ENCODE measurements around the gene PDE1C.

Gene PDE1C

DNA sequence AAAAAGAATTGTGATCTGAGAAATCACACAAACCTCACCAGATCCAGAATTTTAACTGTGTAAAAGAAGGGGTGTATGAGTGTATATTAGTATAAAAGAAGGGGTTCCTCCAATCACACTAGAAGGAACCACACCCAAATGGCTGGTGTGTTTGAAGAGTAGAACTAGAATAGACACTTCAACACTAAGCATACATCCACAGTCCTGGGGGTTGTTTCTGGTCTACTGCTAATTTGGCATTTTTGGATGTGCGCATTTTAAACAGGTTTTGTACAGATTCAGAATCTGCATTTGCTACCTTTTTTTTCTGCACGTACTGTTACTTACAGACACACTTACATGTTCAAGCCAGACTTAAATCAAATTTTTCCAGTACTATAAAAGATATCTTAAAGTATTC is 64.6 kb downstream of the PDE1C start:
- DNase-seq (ENCODE audit: low read depth) = no peak
- TF ChIP-seq, protein P1, sequence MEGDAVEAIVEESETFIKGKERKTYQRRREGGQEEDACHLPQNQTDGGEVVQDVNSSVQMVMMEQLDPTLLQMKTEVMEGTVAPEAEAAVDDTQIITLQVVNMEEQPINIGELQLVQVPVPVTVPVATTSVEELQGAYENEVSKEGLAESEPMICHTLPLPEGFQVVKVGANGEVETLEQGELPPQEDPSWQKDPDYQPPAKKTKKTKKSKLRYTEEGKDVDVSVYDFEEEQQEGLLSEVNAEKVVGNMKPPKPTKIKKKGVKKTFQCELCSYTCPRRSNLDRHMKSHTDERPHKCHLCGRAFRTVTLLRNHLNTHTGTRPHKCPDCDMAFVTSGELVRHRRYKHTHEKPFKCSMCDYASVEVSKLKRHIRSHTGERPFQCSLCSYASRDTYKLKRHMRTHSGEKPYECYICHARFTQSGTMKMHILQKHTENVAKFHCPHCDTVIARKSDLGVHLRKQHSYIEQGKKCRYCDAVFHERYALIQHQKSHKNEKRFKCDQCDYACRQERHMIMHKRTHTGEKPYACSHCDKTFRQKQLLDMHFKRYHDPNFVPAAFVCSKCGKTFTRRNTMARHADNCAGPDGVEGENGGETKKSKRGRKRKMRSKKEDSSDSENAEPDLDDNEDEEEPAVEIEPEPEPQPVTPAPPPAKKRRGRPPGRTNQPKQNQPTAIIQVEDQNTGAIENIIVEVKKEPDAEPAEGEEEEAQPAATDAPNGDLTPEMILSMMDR (conservative IDR thresholded peaks at IDR 0.05; ENCODE audit: low read depth, low read length) = no peak
- H3K4me3 ChIP-seq (ENCODE audit: low read depth, low read length) = no peak overlapping the region

DNA sequence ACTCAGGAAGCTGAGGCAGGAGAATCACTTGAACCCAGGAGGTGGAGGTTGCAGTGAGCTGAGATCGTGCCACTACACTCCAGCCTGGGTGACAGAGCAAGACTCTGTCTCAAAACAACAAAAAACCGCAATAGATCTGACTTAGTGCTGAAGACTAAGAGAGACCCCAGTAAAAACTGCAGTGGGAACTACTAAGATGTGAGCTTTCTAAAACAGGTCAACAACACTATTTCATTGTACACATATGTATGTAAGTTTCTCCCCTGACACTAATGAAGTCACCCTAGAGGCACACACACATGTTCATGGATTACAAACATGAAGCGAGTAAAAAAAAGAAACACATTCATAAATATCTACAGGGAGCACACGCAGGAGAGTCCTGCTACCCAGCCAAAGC is 68.3 kb downstream of the PDE1C start:
- TF ChIP-seq, protein P1 (conservative IDR thresholded peaks at IDR 0.05; ENCODE audit: low read depth, low read length) = no peak
- no peak for DNase-seq (ENCODE audit: low read depth)

DNA sequence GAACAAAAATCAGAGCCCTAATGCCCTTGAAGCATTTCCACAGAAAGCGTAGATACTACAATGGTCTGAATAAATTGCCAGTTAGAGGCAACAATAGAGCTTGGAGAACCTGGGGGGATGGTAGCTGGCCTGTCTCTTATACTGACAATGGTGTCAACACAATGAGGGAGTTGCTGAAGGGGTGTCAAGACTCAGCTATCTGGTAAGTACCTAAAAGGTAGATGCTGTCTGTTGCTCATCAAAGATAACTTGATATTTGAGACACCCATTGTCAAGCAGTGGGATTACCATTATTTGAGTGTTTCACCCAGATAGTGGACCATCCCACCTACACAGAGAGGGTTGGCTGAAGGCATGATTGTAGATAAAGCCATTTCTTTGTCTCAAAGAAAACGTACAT is 72.8 kb downstream of the PDE1C start:
- H3K4me3 ChIP-seq (ENCODE audit: low read depth, low read length) = no peak overlapping the region
- TF ChIP-seq, protein P1 (conservative IDR thresholded peaks at IDR 0.05; ENCODE audit: low read depth, low read length) = no peak
- DNase-seq (ENCODE audit: low read depth) = no peak

More for the DNA sequence above, 68.3 kb downstream of the PDE1C start:
- H3K4me3 ChIP-seq (ENCODE audit: low read depth, low read length) = no peak overlapping the region

DNA sequence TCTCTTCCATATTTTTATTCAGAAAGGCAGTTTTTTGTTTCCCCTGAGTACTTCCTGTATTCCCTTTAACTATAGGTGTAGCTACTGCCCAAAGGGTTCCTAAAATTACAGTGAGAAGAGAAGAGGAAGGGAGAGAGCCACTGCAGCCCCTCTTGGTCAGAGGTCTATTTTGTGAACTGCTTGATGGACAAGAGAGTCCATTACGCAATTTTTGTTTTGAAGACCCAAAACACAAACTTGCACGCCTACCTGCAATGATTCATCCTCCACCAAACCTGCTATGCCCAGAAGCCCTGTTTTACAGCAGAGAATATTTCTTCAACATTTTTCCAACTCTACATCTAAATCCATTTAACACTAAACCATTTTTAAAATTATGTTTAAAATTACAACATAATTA is 75.1 kb downstream of the PDE1C start:
- no peak overlapping the region for H3K4me3 ChIP-seq (ENCODE audit: low read depth, low read length)
- no peak for DNase-seq (ENCODE audit: low read depth)
- TF ChIP-seq, protein P1 (conservative IDR thresholded peaks at IDR 0.05; ENCODE audit: low read depth, low read length) = no peak

DNA sequence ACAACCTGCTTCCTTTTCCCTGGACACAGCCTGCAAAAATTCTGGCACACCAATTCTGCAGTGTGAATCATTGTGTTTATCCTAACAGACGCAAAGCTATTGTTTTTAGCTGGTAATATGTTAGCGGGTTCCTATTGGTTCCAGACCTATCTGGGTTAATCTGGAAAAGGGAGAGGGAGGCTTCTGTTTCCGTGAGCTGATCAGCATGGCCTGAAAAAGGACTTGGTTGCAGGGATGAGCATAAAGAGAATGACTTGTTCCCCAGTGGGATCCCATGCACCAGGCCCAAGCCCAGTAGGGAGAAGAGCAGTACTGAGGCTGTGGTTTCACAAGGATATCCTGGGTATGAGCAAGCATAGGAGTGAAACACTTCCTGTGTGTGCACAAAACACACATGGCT is 78.4 kb downstream of the PDE1C start:
- no peak overlapping the region for H3K4me3 ChIP-seq (ENCODE audit: low read depth, low read length)
- DNase-seq (ENCODE audit: low read depth) = no peak
- TF ChIP-seq, protein P1 (conservative IDR thresholded peaks at IDR 0.05; ENCODE audit: low read depth, low read length) = no peak

DNA sequence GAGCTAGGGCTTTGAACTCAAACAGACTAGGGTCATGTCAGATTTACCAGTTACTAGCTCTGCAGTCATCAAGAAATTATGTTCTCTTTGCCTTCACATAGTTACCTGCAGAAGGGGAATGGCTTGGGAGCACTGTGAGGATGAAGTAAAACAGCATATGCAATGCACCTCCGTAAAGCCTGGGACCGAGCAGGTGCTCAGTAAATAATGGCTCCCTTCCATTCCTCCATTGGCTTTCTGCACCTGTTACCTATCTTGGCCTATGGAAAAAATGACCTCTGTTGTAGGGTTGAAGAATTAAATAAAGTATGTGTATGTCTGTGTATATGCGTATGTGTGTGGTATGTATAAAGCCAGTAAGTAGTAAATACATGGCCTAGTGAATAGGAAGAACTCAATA is 78.8 kb downstream of the PDE1C start:
- no peak for DNase-seq (ENCODE audit: low read depth)
- H3K4me3 ChIP-seq (ENCODE audit: low read depth, low read length) = no peak overlapping the region
- TF ChIP-seq, protein P1 (conservative IDR thresholded peaks at IDR 0.05; ENCODE audit: low read depth, low read length) = no peak

DNA sequence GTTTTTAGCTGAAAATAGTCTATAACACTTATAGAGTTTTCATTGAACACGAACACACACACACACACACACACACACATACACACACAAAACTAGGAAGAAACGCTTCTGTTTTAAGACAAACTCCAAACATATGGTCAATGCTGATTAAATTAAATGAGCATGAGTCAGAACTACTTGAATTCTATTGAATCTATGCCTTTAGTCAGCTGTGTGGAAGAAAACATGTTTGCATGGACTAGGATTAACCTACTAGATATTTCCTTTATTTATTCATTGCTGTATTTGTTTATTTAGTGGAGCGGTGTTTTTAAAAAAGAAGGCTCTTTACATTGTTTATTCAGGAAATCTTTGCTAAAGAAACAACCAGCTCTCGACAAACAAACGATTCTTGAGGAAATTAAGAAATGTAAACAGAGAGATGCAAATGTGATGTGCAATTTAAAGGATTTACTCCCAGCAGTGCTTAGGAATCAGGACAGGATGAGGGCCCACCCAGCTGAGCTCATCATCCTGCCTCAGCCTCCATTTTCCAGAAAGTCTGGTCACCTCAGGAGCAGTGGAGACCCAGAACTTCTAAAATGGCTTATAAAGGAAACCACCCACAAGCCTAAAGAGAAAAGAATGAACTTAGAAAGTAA is 83.2 kb downstream of the PDE1C start:
- H3K4me3 ChIP-seq (ENCODE audit: low read depth, low read length) = no peak overlapping the region
- peak; percentile 1 for DNase-seq (ENCODE audit: low read depth)
- TF ChIP-seq, protein P1 (conservative IDR thresholded peaks at IDR 0.05; ENCODE audit: low read depth, low read length) = no peak
